Hepatic stellate cell (primary cell): Measurements from ENCODE around the gene ZNF442.
"Not testable (repeated sequence)": the region's sequence is repeated elsewhere in the genome, so short reads cannot be mapped to it uniquely, and the experiment has no call there.

Experiments
- DNase-seq: peaks from one replicate; pipeline ENCODE4 v3.0.0; 2011; ENCODE audit warnings: low spot score

ZNF442 gene

GRCh38 chr19:12330340-12330739 lies 35.1 kb downstream of the ZNF442 start:
- DNase-seq: no peak

- DNase-seq: no peak
Observed at GRCh38 chr19:12325690-12326089, 39.8 kb downstream of the ZNF442 start.

- DNase-seq: no peak
Observed at GRCh38 chr19:12318782-12319413, 46.6 kb downstream of the ZNF442 start.

- DNase-seq: no peak
Observed at GRCh38 chr19:12314553-12314952, 50.9 kb downstream of the ZNF442 start.

- DNase-seq: not testable (repeated sequence)
Observed at GRCh38 chr19:12308891-12309290, 56.6 kb downstream of the ZNF442 start.
